Ishikawa (cell line): Measurements from ENCODE around the gene KRTAP4-1.

Source experiments
- CEBPB ChIP-seq: IDR thresholded peaks from 2 replicates; pipeline ENCODE4 v1.6.1; 2012
- CREB1 ChIP-seq: IDR thresholded peaks from 2 replicates; pipeline ENCODE4 v1.6.1; 2012; ENCODE audit warnings: low read depth
- EGR1 ChIP-seq: IDR thresholded peaks from 2 replicates; pipeline ENCODE4 v1.6.1; 2012
- EP300 ChIP-seq: IDR thresholded peaks from 2 replicates; pipeline ENCODE4 v1.6.1; 2012; ENCODE audit warnings: borderline replicate concordance
- FOXM1 ChIP-seq: IDR thresholded peaks from 2 replicates; pipeline ENCODE4 v1.6.1; 2012; ENCODE audit warnings: low read depth, borderline replicate concordance
- NFIC ChIP-seq: IDR thresholded peaks from 2 replicates; pipeline ENCODE4 v1.6.1; 2012
- RAD21 ChIP-seq: IDR thresholded peaks from 2 replicates; pipeline ENCODE4 v1.6.1; 2012; ENCODE audit warnings: low read depth
- TAF1 ChIP-seq: IDR thresholded peaks from 2 replicates; pipeline ENCODE4 v1.6.1; 2012; ENCODE audit warnings: low read depth, mild to moderate bottlenecking
- TCF12 ChIP-seq: IDR thresholded peaks from 2 replicates; pipeline ENCODE4 v1.6.1; 2012; ENCODE audit warnings: low read depth
- TEAD4 ChIP-seq: IDR thresholded peaks from 2 replicates; pipeline ENCODE4 v1.6.1; 2012
- YY1 ChIP-seq: IDR thresholded peaks from 2 replicates; pipeline ENCODE4 v1.6.1; 2012; ENCODE audit warnings: low read depth
- ZBTB7A ChIP-seq: IDR thresholded peaks from 2 replicates; pipeline ENCODE4 v1.6.1; 2012; ENCODE audit warnings: low read depth
- TF ChIP-seq, protein P1 (sequence below): IDR thresholded peaks from 2 replicates; pipeline ENCODE4 v1.6.1; 2012
- TF ChIP-seq, protein P2 (sequence below): IDR thresholded peaks from 2 replicates; pipeline ENCODE4 v1.6.1; 2012; ENCODE audit warnings: low read depth, mild to moderate bottlenecking
- TF ChIP-seq, protein P3 (sequence below): IDR thresholded peaks from 2 replicates; pipeline ENCODE4 v1.6.1; 2012

Gene KRTAP4-1

DNA sequence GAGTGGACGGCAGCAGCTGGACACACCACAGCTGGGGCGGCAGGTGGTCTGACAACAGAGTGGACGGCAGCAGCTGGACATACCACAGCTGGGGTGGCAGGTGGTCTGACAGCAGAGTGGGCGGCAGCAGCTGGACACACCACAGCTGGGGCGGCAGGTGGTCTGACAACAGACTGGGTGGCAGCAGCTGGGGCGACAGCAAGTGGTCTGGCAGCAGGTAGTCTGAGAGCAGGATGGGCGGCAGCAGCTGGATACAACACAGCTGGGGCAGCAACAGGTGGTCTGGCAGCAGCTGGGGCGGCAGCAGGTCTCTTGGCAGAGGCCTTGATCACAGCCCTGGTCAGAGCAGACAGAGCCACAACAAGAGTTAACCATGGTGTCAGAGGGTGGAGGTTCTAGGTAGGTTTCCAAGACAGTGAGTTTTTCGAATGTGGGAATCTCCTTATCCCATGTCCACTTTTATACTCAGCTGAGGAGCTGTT lies at the start of gene KRTAP4-1:
TSS of gene KRTAP4-1 (minus strand) at position 432 of the 482 bp plus-strand sequence. CDS start at position 375, 57 bp downstream.
- TF ChIP-seq, protein P1, sequence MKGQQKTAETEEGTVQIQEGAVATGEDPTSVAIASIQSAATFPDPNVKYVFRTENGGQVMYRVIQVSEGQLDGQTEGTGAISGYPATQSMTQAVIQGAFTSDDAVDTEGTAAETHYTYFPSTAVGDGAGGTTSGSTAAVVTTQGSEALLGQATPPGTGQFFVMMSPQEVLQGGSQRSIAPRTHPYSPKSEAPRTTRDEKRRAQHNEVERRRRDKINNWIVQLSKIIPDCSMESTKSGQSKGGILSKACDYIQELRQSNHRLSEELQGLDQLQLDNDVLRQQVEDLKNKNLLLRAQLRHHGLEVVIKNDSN: no peak
- TF ChIP-seq, protein P2, sequence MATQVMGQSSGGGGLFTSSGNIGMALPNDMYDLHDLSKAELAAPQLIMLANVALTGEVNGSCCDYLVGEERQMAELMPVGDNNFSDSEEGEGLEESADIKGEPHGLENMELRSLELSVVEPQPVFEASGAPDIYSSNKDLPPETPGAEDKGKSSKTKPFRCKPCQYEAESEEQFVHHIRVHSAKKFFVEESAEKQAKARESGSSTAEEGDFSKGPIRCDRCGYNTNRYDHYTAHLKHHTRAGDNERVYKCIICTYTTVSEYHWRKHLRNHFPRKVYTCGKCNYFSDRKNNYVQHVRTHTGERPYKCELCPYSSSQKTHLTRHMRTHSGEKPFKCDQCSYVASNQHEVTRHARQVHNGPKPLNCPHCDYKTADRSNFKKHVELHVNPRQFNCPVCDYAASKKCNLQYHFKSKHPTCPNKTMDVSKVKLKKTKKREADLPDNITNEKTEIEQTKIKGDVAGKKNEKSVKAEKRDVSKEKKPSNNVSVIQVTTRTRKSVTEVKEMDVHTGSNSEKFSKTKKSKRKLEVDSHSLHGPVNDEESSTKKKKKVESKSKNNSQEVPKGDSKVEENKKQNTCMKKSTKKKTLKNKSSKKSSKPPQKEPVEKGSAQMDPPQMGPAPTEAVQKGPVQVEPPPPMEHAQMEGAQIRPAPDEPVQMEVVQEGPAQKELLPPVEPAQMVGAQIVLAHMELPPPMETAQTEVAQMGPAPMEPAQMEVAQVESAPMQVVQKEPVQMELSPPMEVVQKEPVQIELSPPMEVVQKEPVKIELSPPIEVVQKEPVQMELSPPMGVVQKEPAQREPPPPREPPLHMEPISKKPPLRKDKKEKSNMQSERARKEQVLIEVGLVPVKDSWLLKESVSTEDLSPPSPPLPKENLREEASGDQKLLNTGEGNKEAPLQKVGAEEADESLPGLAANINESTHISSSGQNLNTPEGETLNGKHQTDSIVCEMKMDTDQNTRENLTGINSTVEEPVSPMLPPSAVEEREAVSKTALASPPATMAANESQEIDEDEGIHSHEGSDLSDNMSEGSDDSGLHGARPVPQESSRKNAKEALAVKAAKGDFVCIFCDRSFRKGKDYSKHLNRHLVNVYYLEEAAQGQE: no peak
- no peak for TF ChIP-seq RAD21
- no peak for TF ChIP-seq CEBPB
- no peak for TF ChIP-seq TEAD4
- TF ChIP-seq EP300: no peak
- TF ChIP-seq TAF1: no peak
- TF ChIP-seq CREB1: no peak
- no peak for TF ChIP-seq YY1
- no peak for TF ChIP-seq EGR1
- TF ChIP-seq NFIC: no peak
- TF ChIP-seq, protein P3, sequence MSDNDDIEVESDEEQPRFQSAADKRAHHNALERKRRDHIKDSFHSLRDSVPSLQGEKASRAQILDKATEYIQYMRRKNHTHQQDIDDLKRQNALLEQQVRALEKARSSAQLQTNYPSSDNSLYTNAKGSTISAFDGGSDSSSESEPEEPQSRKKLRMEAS: no peak

DNA sequence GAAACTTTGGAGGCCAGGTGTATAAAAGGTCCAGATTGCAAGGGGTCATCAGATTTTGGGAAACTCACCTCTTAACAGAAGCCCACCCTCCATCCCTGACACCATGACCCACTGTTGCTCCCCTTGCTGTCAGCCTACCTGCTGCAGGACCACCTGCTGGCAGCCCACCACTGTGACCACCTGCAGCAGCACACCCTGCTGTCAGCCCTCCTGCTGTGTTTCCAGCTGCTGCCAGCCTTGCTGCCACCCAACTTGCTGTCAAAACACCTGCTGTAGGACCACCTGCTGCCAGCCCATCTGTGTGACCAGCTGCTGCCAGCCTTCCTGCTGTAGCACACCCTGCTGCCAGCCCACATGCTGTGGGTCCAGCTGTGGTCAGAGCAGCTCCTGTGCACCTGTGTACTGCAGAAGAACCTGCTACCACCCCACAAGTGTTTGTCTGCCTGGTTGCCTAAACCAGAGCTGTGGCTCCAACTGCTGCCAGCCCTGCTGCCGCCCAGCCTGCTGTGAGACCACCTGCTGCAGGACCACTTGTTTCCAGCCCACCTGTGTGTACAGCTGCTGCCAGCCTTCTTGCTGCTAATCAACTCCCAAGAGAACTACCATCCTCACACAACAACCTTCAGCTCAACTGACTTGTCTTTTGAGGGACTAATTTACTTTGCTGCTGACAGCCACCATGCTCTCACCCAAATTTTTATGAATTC lies 47.8 kb upstream of the KRTAP4-1 start, which contains the start of gene KRTAP9-3:
TSS of gene KRTAP9-3 (plus strand) at position 51 of the 707 bp plus-strand sequence. CDS start at position 104, 53 bp downstream.
- peak; percentile 92 for TF ChIP-seq TCF12

DNA sequence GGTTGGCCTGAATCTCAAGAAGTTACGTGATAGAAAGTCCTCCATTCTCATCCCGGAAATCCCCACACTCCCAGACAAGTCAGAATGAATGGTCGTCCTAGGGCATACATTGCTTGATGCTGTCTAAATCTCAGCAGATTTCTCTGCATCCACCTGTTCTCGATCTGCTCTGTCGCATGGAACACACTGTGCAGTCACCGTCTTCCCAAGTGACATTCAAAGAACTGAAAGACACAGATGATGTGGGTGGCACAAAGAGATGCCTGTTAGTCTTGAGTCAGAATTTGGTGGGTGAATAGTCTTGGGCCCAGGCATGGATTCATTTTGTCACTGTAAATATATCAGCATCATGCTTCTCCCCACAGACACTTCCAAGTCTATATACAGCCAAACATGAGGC lies 47.0 kb upstream of the KRTAP4-1 start:
- TF ChIP-seq EGR1: no peak
- TF ChIP-seq, protein P2: no peak
- no peak for TF ChIP-seq TAF1
- TF ChIP-seq YY1: no peak
- no peak for TF ChIP-seq CEBPB
- no peak for TF ChIP-seq EP300
- no peak for TF ChIP-seq NFIC
- TF ChIP-seq TCF12: no peak
- TF ChIP-seq, protein P1: no peak
- no peak for TF ChIP-seq CREB1
- no peak for TF ChIP-seq ZBTB7A
- no peak for TF ChIP-seq FOXM1
- TF ChIP-seq, protein P3: no peak
- no peak for TF ChIP-seq TEAD4
- no peak for TF ChIP-seq RAD21

DNA sequence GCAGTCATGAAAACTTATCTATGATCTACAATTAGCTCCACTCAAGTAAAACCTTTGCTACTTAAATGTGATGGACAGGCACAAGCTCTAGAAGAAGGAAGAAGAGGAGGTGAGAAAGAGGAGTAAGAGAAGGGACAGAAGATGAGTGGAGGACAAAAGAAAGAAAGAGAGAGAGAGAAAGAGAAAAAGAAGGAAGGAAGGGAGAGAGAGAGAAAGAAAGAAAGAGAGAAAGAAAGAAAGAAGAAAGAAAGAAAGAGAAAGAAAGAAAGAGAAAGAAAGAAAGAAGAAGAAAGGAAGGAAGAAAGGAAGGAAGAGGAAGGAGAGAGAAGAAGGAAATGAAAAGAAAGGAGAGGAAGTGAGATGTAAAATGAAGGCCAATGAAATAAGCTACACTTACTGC lies 45.4 kb upstream of the KRTAP4-1 start:
- TF ChIP-seq, protein P2: no peak
- TF ChIP-seq TAF1 (no peak), ZBTB7A (no peak)
- TF ChIP-seq, protein P3: no peak

DNA sequence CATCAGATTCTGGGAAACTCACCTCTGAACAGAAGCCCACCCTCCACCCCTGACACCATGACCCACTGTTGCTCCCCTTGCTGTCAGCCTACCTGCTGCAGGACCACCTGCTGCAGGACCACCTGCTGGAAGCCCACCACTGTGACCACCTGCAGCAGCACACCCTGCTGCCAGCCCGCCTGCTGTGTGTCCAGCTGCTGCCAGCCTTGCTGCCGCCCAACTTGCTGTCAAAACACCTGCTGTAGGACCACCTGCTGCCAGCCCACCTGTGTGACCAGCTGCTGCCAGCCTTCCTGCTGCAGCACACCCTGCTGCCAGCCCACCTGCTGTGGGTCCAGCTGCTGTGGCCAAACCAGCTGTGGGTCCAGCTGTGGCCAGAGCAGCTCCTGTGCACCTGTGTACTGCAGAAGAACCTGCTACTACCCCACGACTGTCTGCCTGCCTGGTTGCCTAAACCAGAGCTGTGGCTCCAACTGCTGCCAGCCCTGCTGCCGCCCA lies 41.9 kb upstream of the KRTAP4-1 start, which contains the start of gene KRTAP9-2:
TSS of gene KRTAP9-2 (plus strand) at position 51 of the 498 bp plus-strand sequence. CDS start at position 58, 7 bp downstream.
- peak; percentile 73 for TF ChIP-seq TCF12
